SJSA1 (cell line): Measurements from ENCODE around the gene DSCAM. TPM values are rescaled to one million over a fixed set of nuclear protein-coding genes. Genes with fewer than 3 reads are reported as not detected.

Experiments
- DNase-seq, 2 experiments: peaks; one replicate each; pipeline ENCODE4 v3.0.0-alpha.2; 2015 to 2020; ENCODE audit warnings: low spot score in 2 of 2, low read depth in 1 of 2
- H3K27ac ChIP-seq: fragments of 250-450 bp; sonication (Bioruptor Pico); 2 replicates; pipeline ENCODE4 v1.5.1; 2020; ENCODE audit warnings: mild to moderate bottlenecking, moderate library complexity
- H3K27me3 ChIP-seq: fragments of 250-450 bp; sonication (Bioruptor Pico); replicated peaks from 2 replicates; pipeline ENCODE4 v1.5.1; 2020; ENCODE audit warnings: mild to moderate bottlenecking, moderate library complexity
- H3K36me3 ChIP-seq: fragments of 250-450 bp; sonication (Bioruptor Pico); 2 replicates; pipeline ENCODE4 v1.5.1; 2020; ENCODE audit warnings: mild to moderate bottlenecking
- H3K4me1 ChIP-seq: fragments of 250-450 bp; sonication (Bioruptor Pico); replicated peaks from 2 replicates; pipeline ENCODE4 v1.6.1; 2021; ENCODE audit warnings: mild to moderate bottlenecking
- H3K4me3 ChIP-seq: fragments of 250-450 bp; sonication (Bioruptor Pico); 2 replicates; pipeline ENCODE4 v1.5.1; 2020; ENCODE audit warnings: mild to moderate bottlenecking
- H3K9me3 ChIP-seq: fragments of 250-450 bp; sonication (Bioruptor Pico); replicated peaks from 2 replicates; pipeline ENCODE4 v1.5.1; 2020; ENCODE audit warnings: mild to moderate bottlenecking
- total RNA-seq: library from RNA; depleted of rRNA; stranded (reverse); fragments of >200 nt; shearing (Covaris generic); gene quantifications from 2 replicates; pipeline ENCODE4 v1.2.3, GENCODE V29; 2014

Gene DSCAM
- total RNA-seq, 1 experiment from 2014 or later, result not detected

- no peaks in the 10 kb centered on the region for H3K27me3 ChIP-seq
- no peak for DNase-seq
- H3K4me1 ChIP-seq, result no peaks in the 10 kb centered on the region
- no peak overlapping the region for H3K4me3 ChIP-seq
- no peak overlapping the region for H3K27ac ChIP-seq
- H3K36me3 ChIP-seq, result no peaks in the 10 kb centered on the region
- no peaks in the 10 kb centered on the region for H3K9me3 ChIP-seq
These were observed 425.8 kb downstream of the DSCAM start for GRCh38 chr21:40421121-40421520.

- no peaks in the 10 kb centered on the region for H3K27me3 ChIP-seq
- no peak for DNase-seq
These were observed 430.4 kb downstream of the DSCAM start for GRCh38 chr21:40416572-40416971.

GRCh38 chr21:40408561-40408960 is 438.4 kb downstream of the DSCAM start:
- Histone ChIP-seq H3K4me3 (no peak overlapping the region), H3K4me1 (no peaks in the 10 kb centered on the region), H3K36me3 (no peaks in the 10 kb centered on the region), H3K27me3 (no peaks in the 10 kb centered on the region), H3K27ac (no peak overlapping the region), H3K9me3 (no peaks in the 10 kb centered on the region; the same call in 1 of the 2 replicates)
- DNase-seq, result no peak

More at GRCh38 chr21:40416572-40416971, 430.4 kb downstream of the DSCAM start:
- no peaks in the 10 kb centered on the region for H3K9me3 ChIP-seq
- H3K4me1 ChIP-seq, result no peaks in the 10 kb centered on the region
- H3K36me3 ChIP-seq, result no peaks in the 10 kb centered on the region
- H3K4me3 ChIP-seq, result no peak overlapping the region
- no peak overlapping the region for H3K27ac ChIP-seq

GRCh38 chr21:40404396-40404800 is 442.6 kb downstream of the DSCAM start:
- DNase-seq, result no peak
- Histone ChIP-seq H3K36me3 (no peaks in the 10 kb centered on the region), H3K27me3 (no peaks in the 10 kb centered on the region), H3K9me3 (no peaks in the 10 kb centered on the region; the same call in 1 of the 2 replicates), H3K4me3 (no peak overlapping the region), H3K4me1 (no peaks in the 10 kb centered on the region), H3K27ac (no peak overlapping the region)

- DNase-seq, result no peak
- Histone ChIP-seq H3K4me3 (no peak overlapping the region), H3K27ac (no peak overlapping the region), H3K36me3 (no peaks in the 10 kb centered on the region), H3K4me1 (no peaks in the 10 kb centered on the region), H3K9me3 (no peaks in the 10 kb centered on the region; the same call in 1 of the 2 replicates), H3K27me3 (no peaks in the 10 kb centered on the region)
These were observed 443.9 kb downstream of the DSCAM start for GRCh38 chr21:40402884-40403582.

- H3K4me3 ChIP-seq, result no peak overlapping the region
- H3K36me3 ChIP-seq, result no peaks in the 10 kb centered on the region
- no peaks in the 10 kb centered on the region; the same call in 1 of the 2 replicates for H3K9me3 ChIP-seq
- no peaks in the 10 kb centered on the region for H3K27me3 ChIP-seq
- H3K27ac ChIP-seq, result no peak overlapping the region
- no peaks in the 10 kb centered on the region for H3K4me1 ChIP-seq
- DNase-seq, result no peak
These were observed 451.2 kb downstream of the DSCAM start for GRCh38 chr21:40395732-40396131.

GRCh38 chr21:40393066-40393465 is 453.9 kb downstream of the DSCAM start:
- H3K36me3 ChIP-seq, result no peaks in the 10 kb centered on the region
- no peaks in the 10 kb centered on the region; the same call in 1 of the 2 replicates for H3K9me3 ChIP-seq
- no peaks in the 10 kb centered on the region for H3K4me1 ChIP-seq
- H3K27me3 ChIP-seq, result no peaks in the 10 kb centered on the region
- DNase-seq, result no peak
- H3K4me3 ChIP-seq, result no peak overlapping the region
- H3K27ac ChIP-seq, result no peak overlapping the region

- H3K27ac ChIP-seq, result no peak overlapping the region
- no peak for DNase-seq
- no peaks in the 10 kb centered on the region for H3K27me3 ChIP-seq
- H3K36me3 ChIP-seq, result no peaks in the 10 kb centered on the region
- no peaks in the 10 kb centered on the region; the same call in 1 of the 2 replicates for H3K9me3 ChIP-seq
- H3K4me1 ChIP-seq, result no peaks in the 10 kb centered on the region
- no peak overlapping the region for H3K4me3 ChIP-seq
These were observed 458.9 kb downstream of the DSCAM start for GRCh38 chr21:40388046-40388445.

- H3K4me3 ChIP-seq, result no peak overlapping the region
- no peak overlapping the region for H3K27ac ChIP-seq
- H3K9me3 ChIP-seq, result no peaks in the 10 kb centered on the region; the same call in 1 of the 2 replicates
- H3K36me3 ChIP-seq, result no peaks in the 10 kb centered on the region
- no peaks in the 10 kb centered on the region for H3K4me1 ChIP-seq
- H3K27me3 ChIP-seq, result no peaks in the 10 kb centered on the region
- DNase-seq, result no peak
These were observed 459.8 kb downstream of the DSCAM start for GRCh38 chr21:40386981-40387747.

- Histone ChIP-seq H3K4me3 (no peak overlapping the region), H3K4me1 (no peaks in the 10 kb centered on the region), H3K27ac (no peak overlapping the region), H3K9me3 (no peaks in the 10 kb centered on the region; the same call in 1 of the 2 replicates), H3K36me3 (no peaks in the 10 kb centered on the region), H3K27me3 (no peaks in the 10 kb centered on the region)
- DNase-seq, result no peak
These were observed 460.6 kb downstream of the DSCAM start for GRCh38 chr21:40386294-40386911.

GRCh38 chr21:40385883-40386282 is 461.1 kb downstream of the DSCAM start:
- H3K4me1 ChIP-seq, result no peaks in the 10 kb centered on the region
- H3K27me3 ChIP-seq, result no peaks in the 10 kb centered on the region
- no peak overlapping the region for H3K4me3 ChIP-seq
- no peaks in the 10 kb centered on the region; the same call in 1 of the 2 replicates for H3K9me3 ChIP-seq
- no peak for DNase-seq
- H3K36me3 ChIP-seq, result no peaks in the 10 kb centered on the region
- no peak overlapping the region for H3K27ac ChIP-seq

GRCh38 chr21:40383951-40384350 is 463.0 kb downstream of the DSCAM start:
- H3K36me3 ChIP-seq, result no peaks in the 10 kb centered on the region
- no peak overlapping the region for H3K27ac ChIP-seq
- H3K27me3 ChIP-seq, result no peaks in the 10 kb centered on the region
- DNase-seq, result no peak
- no peaks in the 10 kb centered on the region for H3K4me1 ChIP-seq
- no peaks in the 10 kb centered on the region for H3K9me3 ChIP-seq
- H3K4me3 ChIP-seq, result no peak overlapping the region

- Histone ChIP-seq H3K36me3 (no peaks in the 10 kb centered on the region), H3K9me3 (no peaks in the 10 kb centered on the region), H3K4me1 (no peaks in the 10 kb centered on the region), H3K27me3 (no peaks in the 10 kb centered on the region), H3K27ac (no peak overlapping the region), H3K4me3 (no peak overlapping the region)
- DNase-seq, result no peak
These were observed 465.8 kb downstream of the DSCAM start for GRCh38 chr21:40381111-40381510.
